Measurements from ENCODE around the gene TUBB4B. TPM values are rescaled to one million over a fixed set of nuclear protein-coding genes. Genes with fewer than 3 reads are reported as not detected.

TUBB4B gene
- polyA plus RNA-seq, 2 of the 4 experiments (the other 2 are of a cell fraction) = 256 to 671 TPM

DNA sequence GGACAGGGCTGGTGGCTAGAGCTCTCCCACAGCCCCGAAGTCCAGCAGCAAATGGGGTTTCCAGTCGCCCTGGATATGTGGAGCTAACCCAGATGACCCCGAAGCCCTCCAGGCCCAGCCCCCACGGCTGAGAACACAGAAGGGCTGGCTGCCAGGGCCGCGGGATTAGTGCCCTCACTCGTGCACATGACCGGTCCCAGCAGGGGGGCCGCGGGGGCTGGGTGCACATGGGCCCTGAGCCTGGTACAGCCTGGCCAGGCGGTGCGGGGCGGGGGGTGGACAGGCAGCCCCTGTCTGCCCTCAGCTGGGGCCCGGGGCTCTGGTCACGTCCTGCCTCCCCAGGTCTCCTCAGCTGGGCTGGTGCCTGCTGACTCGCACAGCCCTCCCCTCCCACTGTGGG lies 46.7 kb upstream of the TUBB4B start:
- POLR2A ChIA-PET = no interaction called here
- FAIRE-seq = no peak
- H3K9me3 ChIP-seq = no peaks in the 10 kb centered on the region
- H3K4me2 ChIP-seq = no peak overlapping the region
- peak overlapping the region in 1 of 2 experiments; percentile 22; a peak in 1 of 6 replicates for H3K27ac ChIP-seq
- TF ChIP-seq EHF (CRISPR knock-in tag; IDR thresholded peaks at IDR 0.05) (no peak), CEBPB (IDR thresholded peaks at IDR 0.05) (no peak), ESRRA (IDR thresholded peaks at IDR 0.05; ENCODE audit: borderline replicate concordance, low read length) (no peak), HOXA7 (CRISPR knock-in tag; IDR thresholded peaks at IDR 0.05) (no peak)
- TF ChIP-seq, protein P1, sequence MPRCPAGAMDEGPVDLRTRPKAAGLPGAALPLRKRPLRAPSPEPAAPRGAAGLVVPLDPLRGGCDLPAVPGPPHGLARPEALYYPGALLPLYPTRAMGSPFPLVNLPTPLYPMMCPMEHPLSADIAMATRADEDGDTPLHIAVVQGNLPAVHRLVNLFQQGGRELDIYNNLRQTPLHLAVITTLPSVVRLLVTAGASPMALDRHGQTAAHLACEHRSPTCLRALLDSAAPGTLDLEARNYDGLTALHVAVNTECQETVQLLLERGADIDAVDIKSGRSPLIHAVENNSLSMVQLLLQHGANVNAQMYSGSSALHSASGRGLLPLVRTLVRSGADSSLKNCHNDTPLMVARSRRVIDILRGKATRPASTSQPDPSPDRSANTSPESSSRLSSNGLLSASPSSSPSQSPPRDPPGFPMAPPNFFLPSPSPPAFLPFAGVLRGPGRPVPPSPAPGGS (IDR thresholded peaks at IDR 0.05) = no peak
- DNase-seq (ENCODE audit: low read depth in 1 of 2, low spot score in 1 of 2) = no peak
- H3K4me1 ChIP-seq = peaks cover 44% of the 10 kb centered on the region
- ATAC-seq = no peak
- WGBS (ENCODE audit: missing lambda C conversion rate) = 73% methylated on average over 4 of the region's 16 CpGs
- no peak overlapping the region for H3K4me3 ChIP-seq
- CTCF ChIA-PET = interaction anchor here (0.8 to 11.5 kb wide), 10 partner anchors 13 to 159 kb away, joined by 3 to 156 read pairs (median 5); partner anchors contain the start of genes LRRC26, RNF224 and TMEM210

DNA sequence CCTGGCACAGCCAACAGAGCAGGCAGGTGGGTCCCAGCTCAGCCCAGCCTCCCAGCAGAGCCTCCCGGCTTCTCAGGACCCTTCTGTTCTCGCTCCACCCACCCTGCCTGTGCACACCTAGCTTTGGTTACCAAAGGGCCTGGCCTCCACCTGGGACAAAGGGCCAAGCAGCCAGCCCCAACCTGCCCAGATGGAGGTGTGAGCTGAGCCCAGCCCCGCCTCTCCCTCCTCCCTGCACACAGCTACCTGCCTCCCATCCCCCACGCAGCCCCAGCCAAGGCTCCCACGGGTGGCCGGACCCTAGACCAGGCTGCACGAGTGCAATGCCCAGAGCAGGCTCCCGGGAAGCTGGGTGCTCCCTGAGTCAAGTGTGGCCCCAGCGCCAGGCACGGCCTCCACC lies 46.2 kb upstream of the TUBB4B start:
- TF ChIP-seq SREBF2 (IDR thresholded peaks at IDR 0.05) (no peak), KDM5A (IDR thresholded peaks at IDR 0.05) (no peak), GATA3 (IDR thresholded peaks at IDR 0.05; ENCODE audit: borderline replicate concordance) (no peak), ZC3H11A (IDR thresholded peaks at IDR 0.05) (no peak), NFE2L2 (conservative IDR thresholded peaks at IDR 0.05; ENCODE audit: low read length) (no peak), KDM1A (IDR thresholded peaks at IDR 0.05; ENCODE audit: low read depth) (no peak), NPAS2 (CRISPR knock-in tag; IDR thresholded peaks at IDR 0.05; ENCODE audit: borderline replicate concordance) (no peak), RARB (CRISPR knock-in tag; IDR thresholded peaks at IDR 0.05) (no peak), RCOR1 (IDR thresholded peaks at IDR 0.05; ENCODE audit: low read depth, low read length) (no peak), RFX5 (IDR thresholded peaks at IDR 0.05) (no peak), FOSL2 (IDR thresholded peaks at IDR 0.05) (no peak), FOSL2 (CRISPR knock-in tag; IDR thresholded peaks at IDR 0.05) (no peak), TFCP2L1 (CRISPR knock-in tag; IDR thresholded peaks at IDR 0.05) (no peak), ZSCAN20 (CRISPR knock-in tag; IDR thresholded peaks at IDR 0.05) (no peak), HEYL (CRISPR knock-in tag; IDR thresholded peaks at IDR 0.05) (no peak)
- TF ChIP-seq, protein P2, sequence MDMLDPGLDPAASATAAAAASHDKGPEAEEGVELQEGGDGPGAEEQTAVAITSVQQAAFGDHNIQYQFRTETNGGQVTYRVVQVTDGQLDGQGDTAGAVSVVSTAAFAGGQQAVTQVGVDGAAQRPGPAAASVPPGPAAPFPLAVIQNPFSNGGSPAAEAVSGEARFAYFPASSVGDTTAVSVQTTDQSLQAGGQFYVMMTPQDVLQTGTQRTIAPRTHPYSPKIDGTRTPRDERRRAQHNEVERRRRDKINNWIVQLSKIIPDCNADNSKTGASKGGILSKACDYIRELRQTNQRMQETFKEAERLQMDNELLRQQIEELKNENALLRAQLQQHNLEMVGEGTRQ (IDR thresholded peaks at IDR 0.05) = no peak
- TF ChIP-seq, protein P3, sequence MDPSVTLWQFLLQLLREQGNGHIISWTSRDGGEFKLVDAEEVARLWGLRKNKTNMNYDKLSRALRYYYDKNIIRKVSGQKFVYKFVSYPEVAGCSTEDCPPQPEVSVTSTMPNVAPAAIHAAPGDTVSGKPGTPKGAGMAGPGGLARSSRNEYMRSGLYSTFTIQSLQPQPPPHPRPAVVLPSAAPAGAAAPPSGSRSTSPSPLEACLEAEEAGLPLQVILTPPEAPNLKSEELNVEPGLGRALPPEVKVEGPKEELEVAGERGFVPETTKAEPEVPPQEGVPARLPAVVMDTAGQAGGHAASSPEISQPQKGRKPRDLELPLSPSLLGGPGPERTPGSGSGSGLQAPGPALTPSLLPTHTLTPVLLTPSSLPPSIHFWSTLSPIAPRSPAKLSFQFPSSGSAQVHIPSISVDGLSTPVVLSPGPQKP (IDR thresholded peaks at IDR 0.05; ENCODE audit: low read depth, low read length) = no peak
- TF ChIP-seq, protein P4, sequence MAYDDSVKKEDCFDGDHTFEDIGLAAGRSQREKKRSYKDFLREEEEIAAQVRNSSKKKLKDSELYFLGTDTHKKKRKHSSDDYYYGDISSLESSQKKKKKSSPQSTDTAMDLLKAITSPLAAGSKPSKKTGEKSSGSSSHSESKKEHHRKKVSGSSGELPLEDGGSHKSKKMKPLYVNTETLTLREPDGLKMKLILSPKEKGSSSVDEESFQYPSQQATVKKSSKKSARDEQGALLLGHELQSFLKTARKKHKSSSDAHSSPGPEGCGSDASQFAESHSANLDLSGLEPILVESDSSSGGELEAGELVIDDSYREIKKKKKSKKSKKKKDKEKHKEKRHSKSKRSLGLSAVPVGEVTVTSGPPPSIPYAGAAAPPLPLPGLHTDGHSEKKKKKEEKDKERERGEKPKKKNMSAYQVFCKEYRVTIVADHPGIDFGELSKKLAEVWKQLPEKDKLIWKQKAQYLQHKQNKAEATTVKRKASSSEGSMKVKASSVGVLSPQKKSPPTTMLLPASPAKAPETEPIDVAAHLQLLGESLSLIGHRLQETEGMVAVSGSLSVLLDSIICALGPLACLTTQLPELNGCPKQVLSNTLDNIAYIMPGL (CRISPR knock-in tag; IDR thresholded peaks at IDR 0.05; ENCODE audit: borderline replicate concordance) = no peak
- TF ChIP-seq, protein P5, sequence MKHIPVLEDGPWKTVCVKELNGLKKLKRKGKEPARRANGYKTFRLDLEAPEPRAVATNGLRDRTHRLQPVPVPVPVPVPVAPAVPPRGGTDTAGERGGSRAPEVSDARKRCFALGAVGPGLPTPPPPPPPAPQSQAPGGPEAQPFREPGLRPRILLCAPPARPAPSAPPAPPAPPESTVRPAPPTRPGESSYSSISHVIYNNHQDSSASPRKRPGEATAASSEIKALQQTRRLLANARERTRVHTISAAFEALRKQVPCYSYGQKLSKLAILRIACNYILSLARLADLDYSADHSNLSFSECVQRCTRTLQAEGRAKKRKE (CRISPR knock-in tag; IDR thresholded peaks at IDR 0.05; ENCODE audit: low read depth) = no peak
- TF ChIP-seq, protein P1 (IDR thresholded peaks at IDR 0.05) = no peak
- TF ChIP-seq, protein P6, sequence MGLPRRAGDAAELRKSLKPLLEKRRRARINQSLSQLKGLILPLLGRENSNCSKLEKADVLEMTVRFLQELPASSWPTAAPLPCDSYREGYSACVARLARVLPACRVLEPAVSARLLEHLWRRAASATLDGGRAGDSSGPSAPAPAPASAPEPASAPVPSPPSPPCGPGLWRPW (IDR thresholded peaks at IDR 0.05) = no peak
- H3K4me1 ChIP-seq = peaks cover 44% of the 10 kb centered on the region
- no peak overlapping the region for H3K4me3 ChIP-seq
- POLR2A ChIA-PET = interaction anchor here (0.9 kb wide), 1 partner anchor 66 kb away, joined by 3 read pairs; no protein-coding TSS in a partner anchor
- 96% methylated on average over 4 of the region's 10 CpGs for WGBS (ENCODE audit: missing lambda C conversion rate)
- no peak for ATAC-seq
- FAIRE-seq = no peak
- DNase-seq (ENCODE audit: low read depth in 1 of 2, low spot score in 1 of 2) = no peak
- no peaks in the 10 kb centered on the region for H3K9me3 ChIP-seq
- CTCF ChIA-PET = interaction anchor here (0.8 to 11.5 kb wide), 9 partner anchors 12 to 160 kb away, joined by 3 to 156 read pairs (median 5); partner anchors contain the start of genes LRRC26, RNF224, TMEM210 and TOR4A
- no peak overlapping the region for H3K4me2 ChIP-seq
- no peak overlapping the region for H3K27ac ChIP-seq

All from A549 (cell line).